Heart right ventricle (tissue), 16 donors: Measurements from ENCODE around the gene FCER2. TPM values are rescaled to one million over a fixed set of nuclear protein-coding genes. Genes with fewer than 3 reads are reported as not detected.

Experiments
- ATAC-seq, 8 donors: fragments of 200-7000 bp; cut with Tn5 transposase; one replicate each; pipeline ENCODE4 v1.9.1; 2020; ENCODE audit warnings: mild to moderate bottlenecking in 8 of 8, moderate library complexity in 8 of 8, moderate number of reproducible peaks in 1 of 8
- DNase-seq, 2 donors: peaks; one replicate each; pipeline ENCODE4 v3.0.0-alpha.2; 2020
- H3K27ac ChIP-seq, 10 donors: fragments of 200-600 bp; sonication (generic) in 2 of 10; one replicate each; pipeline versions ENCODE4 v1.5.0 to v1.8.0; 2020 to 2022; ENCODE audit warnings: mild to moderate bottlenecking in 3 of 10
- H3K27me3 ChIP-seq, 7 donors: fragments of 200-600 bp; one replicate each; pipeline ENCODE4 v1.8.0; 2021 to 2022; ENCODE audit warnings: mild to moderate bottlenecking in 2 of 7
- H3K36me3 ChIP-seq, 9 donors: fragments of 200-600 bp; sonication (generic) in 1 of 9; one replicate each; pipeline versions ENCODE4 v1.5.0 to v1.8.0; 2020 to 2022; ENCODE audit warnings: mild to moderate bottlenecking in 2 of 9
- H3K4me1 ChIP-seq, 9 donors: fragments of 200-600 bp; sonication (generic) in 1 of 9; one replicate each; pipeline versions ENCODE4 v1.5.0 to v1.8.0; 2020 to 2022; ENCODE audit warnings: mild to moderate bottlenecking in 4 of 9
- H3K4me3 ChIP-seq, 10 donors: fragments of 200-600 bp; sonication (generic) in 2 of 10; one replicate each; pipeline versions ENCODE4 v1.5.0 to v1.8.0; 2020 to 2022; ENCODE audit warnings: mild to moderate bottlenecking in 7 of 10, moderate library complexity in 2 of 10
- H3K9me3 ChIP-seq, 11 donors: fragments of 200-600 bp in 10 of 11; sonication (generic) in 2 of 11; one replicate each; pipeline versions ENCODE4 v1.5.0 to v1.8.0; 2013 to 2022; ENCODE audit warnings: mild to moderate bottlenecking in 2 of 11, control low read depth in 1 of 11, moderate library complexity in 1 of 11
- CTCF ChIP-seq, 9 donors: fragments of 200-600 bp; sonication (generic) in 2 of 9; IDR thresholded peaks; one replicate each; pipeline versions ENCODE4 v1.5.0 to v1.8.0; 2021 to 2022; ENCODE audit warnings: antibody characterized with exemption in 9 of 9, mild to moderate bottlenecking in 5 of 9, moderate library complexity in 1 of 9
- WGBS, 2 donors: extraction: QIAGEN DNeasy Blood & Tissue Kit; methylation state at CpG; one replicate each; pipeline ENCODE4 v1.1.7; 2013; ENCODE audit warnings: inconsistent platforms in 1 of 2; 5-methylcytosine and 5-hydroxymethylcytosine counted together
- intact Hi-C, 10 donors: fragments of 100-400 bp; cut with DNase I; formaldehyde crosslinking; loops; one replicate each; pipeline versions ENCODE4 v1.11.1 to v1.14.2; 2022
- long read RNA-seq, 3 donors: library from polyadenylated mRNA; unstranded; transcript quantifications; one replicate each; pipeline ENCODE4 v2.0.0, GENCODE V29; 2020 to 2021
- polyA plus RNA-seq, 2 donors: library from polyadenylated mRNA; stranded (reverse); fragments of 200-250 nt; gene quantifications; one replicate each; pipeline ENCODE4 v1.2.3, GENCODE V29; 2013
- total RNA-seq, 10 donors: library from RNA; stranded (reverse); fragmentation: NEBNext Ultra II Directional in 3 of 10; extraction: Animal tissue kit (Norgen Biotek cat#: 25700) in 3 of 10; gene quantifications; one replicate each; pipeline versions ENCODE4 v1.2.1 to v1.2.4, GENCODE V29; 2021 to 2023
- donor health status: Arrhythmogenic right ventricular cardiomyopathy.
- donor health status: ischemic (EF 13 %, LVEDD 7.1; RV severe dilation, severe dysfunction).
- donor health status: healthy with polysubstance abuse.
- donor health status: DM: no; HTN: yes; CAD: no.
- donor health status: DM: no; HTN: no; CAD: no.
- donor health status: ischemic (EF 25% LVEDD 6.9; RV normal size, moderate dysfunction).
- donor health status: ischemic (EF 25% LVEDD 5.7; RV mildly dilated, moderate dysfunction).
- donor health status: healthy.
- donor health status: DM: yes; HTN: yes; CAD: no.
- donor health status: Ischemic cardiomyopathy.
- donor health status: ischemic (EF 35%, LVEDD 5.7; RV mildly dilated, moderate dysfunction).
- donor health status: nonischemic (EF 11% LVEDD 7.7; RV severe dilation, severe dysfunction).
- donor health status: DM: yes; HTN: yes; CAD: no.
- donor health status: PGD.
- donor health status: ischemic (EF 29% LVEDD 5.4; RV normal size, mild dysfunction).
- donor health status: nonischemic (EF 23%, LVEDD 6.1; RV moderate dilation, normal function).

The FCER2 gene
- 1 to 10 TPM in 1 of 10 donors, under 1 TPM in 4, not detected in 5; 0.21 to 1.0 (median 0.44) TPM for total RNA-seq
- under 1 TPM; 0.13 to 0.44 TPM for polyA plus RNA-seq
- long read RNA-seq, donor 1 = 0 reads
- long read RNA-seq, donor 2 = 0 reads
- long read RNA-seq, donor 3 = 0 reads

- Histone ChIP-seq H3K27me3 (peaks cover 4 to 72% (median 48%) of the 10 kb centered on the region in 7 donors), H3K27ac (no peak within 1 kb of the TSS), H3K4me1 (peaks cover 0 to 28% (median 0%) of the 10 kb centered on the region in 9 donors), H3K4me3 (no peak within 1 kb of the TSS), H3K9me3 (no peaks in the 10 kb centered on the region), H3K36me3 (no peaks in the 10 kb centered on the region)
- WGBS, 2 donors = 53 to 59% methylated on average over 20 of the region's 20 CpGs
- DNase-seq = no peak
- no peak for ATAC-seq
- intact Hi-C loops = no loop called here
- TF ChIP-seq CTCF (IDR thresholded peaks at IDR 0.05) = no peak
Observed at GRCh38 chr19:7701654-7702457, at the start of gene FCER2. Gene FCER2 (minus strand): TSS chr19:7702131. CDS start chr19:7699760, 2,371 bp downstream.

GRCh38 chr19:7751157-7751783 is 49.3 kb upstream of the FCER2 start:
- H3K4me3 ChIP-seq = no peak overlapping the region
- H3K27me3 ChIP-seq = peaks cover 0 to 39% (median 12%) of the 10 kb centered on the region in 7 donors
- no peak for DNase-seq
- H3K36me3 ChIP-seq = no peaks in the 10 kb centered on the region
- peaks cover 0 to 16% (median 8%) of the 10 kb centered on the region in 11 donors for H3K9me3 ChIP-seq
- no peak for ATAC-seq
- TF ChIP-seq CTCF (IDR thresholded peaks at IDR 0.05) = no peak
- WGBS, 2 donors = 67 to 70% methylated on average over 12 of the region's 12 CpGs
- no peak overlapping the region for H3K27ac ChIP-seq
- intact Hi-C loops = no loop called here
- no peaks in the 10 kb centered on the region for H3K4me1 ChIP-seq

- TF ChIP-seq CTCF (IDR thresholded peaks at IDR 0.05) = no peak
- Histone ChIP-seq H3K27me3 (peaks cover 0 to 39% (median 19%) of the 10 kb centered on the region in 7 donors), H3K4me3 (no peak overlapping the region), H3K9me3 (peaks cover 0 to 4% (median 0%) of the 10 kb centered on the region in 11 donors), H3K4me1 (no peaks in the 10 kb centered on the region), H3K36me3 (no peaks in the 10 kb centered on the region), H3K27ac (no peak overlapping the region)
- intact Hi-C loops = no loop called here
- no peak for DNase-seq
- ATAC-seq = no peak
- WGBS, 2 donors = 23 to 29% methylated on average over 4 of the region's 4 CpGs
Observed at GRCh38 chr19:7748756-7749155, 46.8 kb upstream of the FCER2 start.

GRCh38 chr19:7748171-7748570 is 46.2 kb upstream of the FCER2 start:
- DNase-seq = no peak
- intact Hi-C loops = no loop called here
- Histone ChIP-seq H3K36me3 (no peaks in the 10 kb centered on the region), H3K27me3 (peaks cover 0 to 39% (median 19%) of the 10 kb centered on the region in 7 donors), H3K9me3 (peaks cover 0 to 4% (median 0%) of the 10 kb centered on the region in 11 donors), H3K4me1 (no peaks in the 10 kb centered on the region), H3K4me3 (no peak overlapping the region), H3K27ac (no peak overlapping the region)
- WGBS, 2 donors = 64 to 69% methylated on average over 2 of the region's 2 CpGs
- ATAC-seq = no peak
- TF ChIP-seq CTCF (IDR thresholded peaks at IDR 0.05) = no peak
